Lower lobe of right lung (tissue), 2 donors: ENCODE measurements around the gene UTRN. TPM values are rescaled to one million over a fixed set of nuclear protein-coding genes. Genes with fewer than 3 reads are reported as not detected.

Source experiments
- ATAC-seq, 2 donors: fragments of 200-7000 bp; cut with Tn5 transposase; one replicate each; pipeline ENCODE4 v1.9.1; 2020 to 2022; ENCODE audit warnings: mild to moderate bottlenecking in 2 of 2, moderate library complexity in 2 of 2
- DNase-seq: peaks from one replicate; pipeline ENCODE4 v3.0.0-alpha.2; 2020
- H3K27ac ChIP-seq: fragments of 200-600 bp; one replicate; pipeline ENCODE4 v1.8.0; 2022
- H3K27me3 ChIP-seq: fragments of 200-600 bp; one replicate; pipeline ENCODE4 v1.8.0; 2022; ENCODE audit warnings: low read depth
- H3K36me3 ChIP-seq: fragments of 200-600 bp; one replicate; pipeline ENCODE4 v1.8.0; 2022; ENCODE audit warnings: mild to moderate bottlenecking
- H3K4me1 ChIP-seq: fragments of 200-600 bp; one replicate; pipeline ENCODE4 v1.8.0; 2022
- H3K4me3 ChIP-seq: fragments of 200-600 bp; one replicate; pipeline ENCODE4 v1.8.0; 2022; ENCODE audit warnings: mild to moderate bottlenecking
- H3K9me3 ChIP-seq: fragments of 200-600 bp; one replicate; pipeline ENCODE4 v1.8.0; 2022
- CTCF ChIP-seq: fragments of 200-600 bp; IDR thresholded peaks from one replicate; pipeline ENCODE4 v1.8.0; 2022; ENCODE audit warnings: antibody characterized with exemption, mild to moderate bottlenecking
- intact Hi-C: fragments of 100-400 bp; cut with DNase I; formaldehyde crosslinking; loops from one replicate; pipeline ENCODE4 v1.11.0; 2022
- total RNA-seq: library from RNA; stranded (reverse); fragmentation: NEBNext Ultra II Directional; extraction: Animal tissue kit (Norgen Biotek cat#: 25700); gene quantifications from one replicate; pipeline ENCODE4 v1.2.1, GENCODE V29; 2021
- donor health status: DM: no; HTN: yes; CAD: no; lungs with severe emphysema.

UTRN gene
- total RNA-seq, 1 donor from 2014 or later: 275 TPM

GRCh38 chr6:144326393-144326792 is 41.3 kb downstream of the UTRN start:
- ATAC-seq (no peak), DNase-seq (no peak)
- no peaks in the 10 kb centered on the region for H3K9me3 ChIP-seq
- no peak for TF ChIP-seq CTCF
- no peak overlapping the region for H3K4me3 ChIP-seq
- H3K4me1 ChIP-seq: peaks cover 49% of the 10 kb centered on the region
- H3K36me3 ChIP-seq: no peaks in the 10 kb centered on the region
- H3K27me3 ChIP-seq: no peaks in the 10 kb centered on the region
- intact Hi-C loops: no loop called here
- peak overlapping the region; percentile 32 for H3K27ac ChIP-seq

GRCh38 chr6:144327081-144327480 is 41.9 kb downstream of the UTRN start:
- TF ChIP-seq CTCF: no peak
- Histone ChIP-seq H3K27ac (peak overlapping the region; percentile 32), H3K27me3 (no peaks in the 10 kb centered on the region), H3K4me1 (peaks cover 48% of the 10 kb centered on the region), H3K9me3 (no peaks in the 10 kb centered on the region), H3K4me3 (no peak overlapping the region), H3K36me3 (no peaks in the 10 kb centered on the region)
- ATAC-seq: no peak
- intact Hi-C loops: no loop called here
- DNase-seq: no peak

GRCh38 chr6:144330017-144330987 is 45.2 kb downstream of the UTRN start:
- intact Hi-C loops: no loop called here
- Histone ChIP-seq H3K4me1 (peaks cover 52% of the 10 kb centered on the region), H3K36me3 (no peaks in the 10 kb centered on the region), H3K27me3 (no peaks in the 10 kb centered on the region), H3K4me3 (peak overlapping the region; percentile 39), H3K27ac (peak overlapping the region; percentile 27), H3K9me3 (no peaks in the 10 kb centered on the region)
- no peak for TF ChIP-seq CTCF
- ATAC-seq (peak; percentile 94 to 96), DNase-seq (peak; percentile 86)

GRCh38 chr6:144331491-144331969 is 46.4 kb downstream of the UTRN start:
- Histone ChIP-seq H3K27me3 (no peaks in the 10 kb centered on the region), H3K4me1 (peaks cover 61% of the 10 kb centered on the region), H3K4me3 (peak overlapping the region; percentile 39), H3K9me3 (no peaks in the 10 kb centered on the region), H3K27ac (peak overlapping the region; percentile 28), H3K36me3 (no peaks in the 10 kb centered on the region)
- intact Hi-C loops: no loop called here
- ATAC-seq: peak in 1 of 2 donors; percentile 22
- no peak for TF ChIP-seq CTCF
- DNase-seq: no peak

GRCh38 chr6:144332177-144332576 is 47.0 kb downstream of the UTRN start:
- intact Hi-C loops: no loop called here
- Histone ChIP-seq H3K36me3 (no peaks in the 10 kb centered on the region), H3K9me3 (no peaks in the 10 kb centered on the region), H3K4me1 (peaks cover 59% of the 10 kb centered on the region), H3K27me3 (no peaks in the 10 kb centered on the region), H3K4me3 (peak overlapping the region; percentile 39), H3K27ac (peak overlapping the region; percentile 28)
- no peak for ATAC-seq
- no peak for DNase-seq
- TF ChIP-seq CTCF: no peak
